ENCODE data around the gene BEND3. TPM values are rescaled to one million over a fixed set of nuclear protein-coding genes. Genes with fewer than 3 reads are reported as not detected.

The BEND3 gene
- total and polyA plus RNA-seq, 10 of the 15 experiments (the other 5 are each of a cell fraction or from before 2014, with no cell fraction given) = 1.1 to 9.0 (median 3.6) TPM

DNA sequence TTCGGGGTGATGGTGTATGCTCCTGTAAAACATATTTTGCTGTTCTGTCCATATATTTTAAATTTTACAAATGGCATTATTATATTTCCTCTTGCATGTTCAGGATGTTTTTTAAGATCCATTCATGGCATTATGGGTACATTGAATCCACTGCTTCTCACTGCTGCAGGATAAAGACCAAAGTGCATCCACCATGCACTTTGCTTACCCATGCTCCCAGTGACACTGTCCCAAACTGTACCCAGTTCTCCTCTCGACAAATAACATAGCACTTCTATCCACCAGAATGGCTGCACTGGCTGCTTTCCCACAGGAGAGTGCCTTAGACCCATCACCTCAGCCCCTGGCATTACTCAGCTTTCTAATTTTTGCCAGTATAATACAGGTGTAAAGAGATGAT is 57.6 kb downstream of the BEND3 start:
- H3K4me1 ChIP-seq (ENCODE audit: control insufficient read depth, insufficient read depth, low read length) = peaks cover 11% of the 10 kb centered on the region
- ChIA-PET RAD21 (ENCODE audit: unreplicated experiment) (no interaction called here), CTCF (no interaction called here), SMC1A (ENCODE audit: uncharacterized antibody, unreplicated experiment) (no interaction called here), POLR2A (no interaction called here)
- no peak overlapping the region for H3K4me3 ChIP-seq
- H3K4me2 ChIP-seq (ENCODE audit: control insufficient read depth, insufficient read depth) = no peak overlapping the region
- WGBS (ENCODE audit: insufficient coverage, insufficient replicate concordance, low lambda C conversion rate, missing lambda C conversion rate) = 48% methylated on average over 2 of the region's 2 CpGs
- FAIRE-seq (no peak), DNase-seq (ENCODE audit: low read depth, low spot score) (no peak), ATAC-seq (no peak)
- BruUV-seq (replicated peaks) = no TSS peak
- no peak overlapping the region for H3K27ac ChIP-seq (ENCODE audit: control insufficient read depth, insufficient read depth)
- H4K20me1 ChIP-seq (ENCODE audit: control insufficient read depth, insufficient read depth) = no peaks in the 10 kb centered on the region
- TF ChIP-seq RELA (IDR thresholded peaks at IDR 0.05; ENCODE audit: borderline replicate concordance, partially characterized antibody) (no peak), CEBPZ (IDR thresholded peaks at IDR 0.05; ENCODE audit: low read depth, low read length) (no peak), WRNIP1 (IDR thresholded peaks at IDR 0.05; ENCODE audit: borderline replicate concordance, low read depth, low read length) (no peak), MTA3 (IDR thresholded peaks at IDR 0.05; ENCODE audit: borderline replicate concordance, low read length) (no peak), NR2C2 (IDR thresholded peaks at IDR 0.05; ENCODE audit: borderline replicate concordance, control insufficient read depth, insufficient read length, low read depth) (no peak), ATF7 (IDR thresholded peaks at IDR 0.05; ENCODE audit: low read depth) (no peak), SMAD1 (IDR thresholded peaks at IDR 0.05; ENCODE audit: low read depth, partially characterized antibody) (no peak), NRF1 (conservative IDR thresholded peaks at IDR 0.05; ENCODE audit: low read depth, low read length) (no peak), MXI1 (IDR thresholded peaks at IDR 0.05; ENCODE audit: low read depth, low read length) (no peak), TCF3 (IDR thresholded peaks at IDR 0.05; ENCODE audit: borderline replicate concordance, insufficient read depth, low read depth, low read length) (no peak), EZH2 (IDR thresholded peaks at IDR 0.05; ENCODE audit: borderline replicate concordance, control insufficient read depth, low read depth, low read length) (no peak), IRF4 (IDR thresholded peaks at IDR 0.05; ENCODE audit: low read depth, low read length) (no peak), ZNF622 (IDR thresholded peaks at IDR 0.05) (no peak), USF2 (IDR thresholded peaks at IDR 0.05; ENCODE audit: borderline replicate concordance, low read depth, low read length) (no peak), BMI1 (IDR thresholded peaks at IDR 0.05; ENCODE audit: borderline replicate concordance) (no peak), ZNF217 (IDR thresholded peaks at IDR 0.05) (no peak), FOXK2 (IDR thresholded peaks at IDR 0.05) (no peak)
- TF ChIP-seq, protein P1, sequence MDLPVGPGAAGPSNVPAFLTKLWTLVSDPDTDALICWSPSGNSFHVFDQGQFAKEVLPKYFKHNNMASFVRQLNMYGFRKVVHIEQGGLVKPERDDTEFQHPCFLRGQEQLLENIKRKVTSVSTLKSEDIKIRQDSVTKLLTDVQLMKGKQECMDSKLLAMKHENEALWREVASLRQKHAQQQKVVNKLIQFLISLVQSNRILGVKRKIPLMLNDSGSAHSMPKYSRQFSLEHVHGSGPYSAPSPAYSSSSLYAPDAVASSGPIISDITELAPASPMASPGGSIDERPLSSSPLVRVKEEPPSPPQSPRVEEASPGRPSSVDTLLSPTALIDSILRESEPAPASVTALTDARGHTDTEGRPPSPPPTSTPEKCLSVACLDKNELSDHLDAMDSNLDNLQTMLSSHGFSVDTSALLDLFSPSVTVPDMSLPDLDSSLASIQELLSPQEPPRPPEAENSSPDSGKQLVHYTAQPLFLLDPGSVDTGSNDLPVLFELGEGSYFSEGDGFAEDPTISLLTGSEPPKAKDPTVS (IDR thresholded peaks at IDR 0.05; ENCODE audit: low read depth, low read length) = no peak
- H3K79me2 ChIP-seq (ENCODE audit: control insufficient read depth, insufficient read depth, low read length) = no peaks in the 10 kb centered on the region
- no peak overlapping the region for H2AFZ ChIP-seq (ENCODE audit: control insufficient read depth, low read depth, low read length)
- no peaks in the 10 kb centered on the region for H3K36me3 ChIP-seq (ENCODE audit: control insufficient read depth in 2 of 2, insufficient read depth in 2 of 2, low read length in 1 of 2)
- intact Hi-C loops (cut with micrococcal nuclease; ENCODE audit: unreplicated experiment) (no loop called here), in situ Hi-C loops (cut with MboI) (no loop called here)
- no peak overlapping the region for H3K9ac ChIP-seq (ENCODE audit: control insufficient read depth, insufficient read depth, low read length)
- no peaks in the 10 kb centered on the region for H3K9me3 ChIP-seq (replicated peaks; ENCODE audit: control insufficient read depth, insufficient read depth, low read length)
- H3K27me3 ChIP-seq (replicated peaks in 1 of 2; ENCODE audit: control insufficient read depth in 2 of 2, insufficient read depth in 2 of 2, low read length in 1 of 2) = no peaks in the 10 kb centered on the region

All from GM12878 (cell line).